ENCODE results near the gene FGF12. TPM values are rescaled to one million over a fixed set of nuclear protein-coding genes. Genes with fewer than 3 reads are reported as not detected.

Gene FGF12
- total and polyA plus RNA-seq, 7 donors, result 0.25 to 0.87 (median 0.71) TPM

GRCh38 chr3:192621909-192622308, 105.4 kb downstream of the FGF12 start:
- DNase-seq (no peak), ATAC-seq (no peak)
- WGBS, 3 donors, result 82 to 91% (median 89%) methylated on average over 3 of the region's 3 CpGs
- H3K4me1 ChIP-seq, result no peaks in the 10 kb centered on the region
- H3K36me3 ChIP-seq (ENCODE audit: insufficient read depth in 1 of 2, low read depth in 1 of 2), result no peaks in the 10 kb centered on the region
- H3K27ac ChIP-seq, result no peak overlapping the region
- H3K4me3 ChIP-seq, result no peak overlapping the region
- H3K9me3 ChIP-seq, result no peaks in the 10 kb centered on the region
- intact Hi-C loops (cut with DNase I), result no loop called here
- no peaks in the 10 kb centered on the region for H3K27me3 ChIP-seq (ENCODE audit: insufficient read depth in 3 of 3, low read length in 2 of 3)
- TF ChIP-seq, protein P1, sequence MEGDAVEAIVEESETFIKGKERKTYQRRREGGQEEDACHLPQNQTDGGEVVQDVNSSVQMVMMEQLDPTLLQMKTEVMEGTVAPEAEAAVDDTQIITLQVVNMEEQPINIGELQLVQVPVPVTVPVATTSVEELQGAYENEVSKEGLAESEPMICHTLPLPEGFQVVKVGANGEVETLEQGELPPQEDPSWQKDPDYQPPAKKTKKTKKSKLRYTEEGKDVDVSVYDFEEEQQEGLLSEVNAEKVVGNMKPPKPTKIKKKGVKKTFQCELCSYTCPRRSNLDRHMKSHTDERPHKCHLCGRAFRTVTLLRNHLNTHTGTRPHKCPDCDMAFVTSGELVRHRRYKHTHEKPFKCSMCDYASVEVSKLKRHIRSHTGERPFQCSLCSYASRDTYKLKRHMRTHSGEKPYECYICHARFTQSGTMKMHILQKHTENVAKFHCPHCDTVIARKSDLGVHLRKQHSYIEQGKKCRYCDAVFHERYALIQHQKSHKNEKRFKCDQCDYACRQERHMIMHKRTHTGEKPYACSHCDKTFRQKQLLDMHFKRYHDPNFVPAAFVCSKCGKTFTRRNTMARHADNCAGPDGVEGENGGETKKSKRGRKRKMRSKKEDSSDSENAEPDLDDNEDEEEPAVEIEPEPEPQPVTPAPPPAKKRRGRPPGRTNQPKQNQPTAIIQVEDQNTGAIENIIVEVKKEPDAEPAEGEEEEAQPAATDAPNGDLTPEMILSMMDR (IDR thresholded peaks at IDR 0.05), result no peak

DNA sequence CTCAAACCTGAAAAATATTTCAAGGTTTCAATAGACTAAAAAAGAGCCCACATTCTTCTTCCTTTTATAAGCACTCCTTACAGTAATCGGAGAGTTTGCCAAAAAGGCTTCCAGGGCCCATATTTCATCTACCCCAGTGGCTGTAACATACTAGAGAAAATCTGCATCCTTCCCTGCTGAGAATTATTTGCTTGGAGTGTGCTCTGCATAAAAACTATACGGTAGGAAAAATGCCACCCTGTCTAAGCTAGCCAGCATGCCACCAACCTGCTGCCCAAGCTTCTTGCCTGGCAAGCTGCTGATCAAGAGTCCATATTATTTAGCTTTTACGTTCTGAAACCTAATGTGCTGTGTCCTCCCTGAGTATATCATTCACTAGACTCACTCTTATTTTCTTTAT, 107.1 kb downstream of the FGF12 start:
- DNase-seq, result no peak
- ATAC-seq, result no peak
- WGBS, 3 donors, result 66 to 72% (median 70%) methylated on average over 3 of the region's 3 CpGs
- Histone ChIP-seq H3K36me3 (ENCODE audit: insufficient read depth in 1 of 2, low read depth in 1 of 2) (no peaks in the 10 kb centered on the region), H3K27me3 (ENCODE audit: insufficient read depth in 3 of 3, low read length in 2 of 3) (no peaks in the 10 kb centered on the region), H3K4me1 (no peaks in the 10 kb centered on the region), H3K4me3 (no peak overlapping the region), H3K9me3 (no peaks in the 10 kb centered on the region), H3K27ac (no peak overlapping the region)
- TF ChIP-seq, protein P1 (IDR thresholded peaks at IDR 0.05), result no peak
- intact Hi-C loops (cut with DNase I), result no loop called here

DNA sequence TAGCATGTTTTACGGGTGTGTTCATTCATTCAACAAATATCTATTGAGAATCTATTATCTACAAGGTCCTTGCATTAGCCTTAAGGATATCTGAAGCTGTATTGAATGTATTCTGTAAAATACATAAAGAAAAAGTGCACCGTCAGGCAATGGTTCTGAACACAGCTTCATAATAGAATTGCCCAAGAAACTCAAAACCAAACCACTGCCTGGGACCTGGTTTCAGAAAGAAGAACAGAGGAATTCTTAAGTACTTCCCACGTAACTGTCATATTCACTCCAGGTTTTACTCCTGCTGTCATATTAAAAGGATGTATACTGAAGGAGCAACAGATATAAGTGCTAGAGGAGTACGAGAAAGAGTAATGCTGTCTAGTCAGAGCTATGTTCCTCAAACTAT, 115.9 kb downstream of the FGF12 start:
- H3K4me3 ChIP-seq, result no peak overlapping the region
- H3K27ac ChIP-seq, result no peak overlapping the region
- no peaks in the 10 kb centered on the region for H3K4me1 ChIP-seq
- WGBS, 3 donors, result 86 to 91% (median 89%) methylated on average over 4 of the region's 4 CpGs
- no peak for DNase-seq
- H3K9me3 ChIP-seq, result no peaks in the 10 kb centered on the region
- intact Hi-C loops (cut with DNase I), result no loop called here
- no peaks in the 10 kb centered on the region for H3K27me3 ChIP-seq (ENCODE audit: insufficient read depth in 3 of 3, low read length in 2 of 3)
- ATAC-seq, result no peak
- no peaks in the 10 kb centered on the region for H3K36me3 ChIP-seq (ENCODE audit: insufficient read depth in 1 of 2, low read depth in 1 of 2)
- TF ChIP-seq, protein P1 (IDR thresholded peaks at IDR 0.05), result no peak

DNA sequence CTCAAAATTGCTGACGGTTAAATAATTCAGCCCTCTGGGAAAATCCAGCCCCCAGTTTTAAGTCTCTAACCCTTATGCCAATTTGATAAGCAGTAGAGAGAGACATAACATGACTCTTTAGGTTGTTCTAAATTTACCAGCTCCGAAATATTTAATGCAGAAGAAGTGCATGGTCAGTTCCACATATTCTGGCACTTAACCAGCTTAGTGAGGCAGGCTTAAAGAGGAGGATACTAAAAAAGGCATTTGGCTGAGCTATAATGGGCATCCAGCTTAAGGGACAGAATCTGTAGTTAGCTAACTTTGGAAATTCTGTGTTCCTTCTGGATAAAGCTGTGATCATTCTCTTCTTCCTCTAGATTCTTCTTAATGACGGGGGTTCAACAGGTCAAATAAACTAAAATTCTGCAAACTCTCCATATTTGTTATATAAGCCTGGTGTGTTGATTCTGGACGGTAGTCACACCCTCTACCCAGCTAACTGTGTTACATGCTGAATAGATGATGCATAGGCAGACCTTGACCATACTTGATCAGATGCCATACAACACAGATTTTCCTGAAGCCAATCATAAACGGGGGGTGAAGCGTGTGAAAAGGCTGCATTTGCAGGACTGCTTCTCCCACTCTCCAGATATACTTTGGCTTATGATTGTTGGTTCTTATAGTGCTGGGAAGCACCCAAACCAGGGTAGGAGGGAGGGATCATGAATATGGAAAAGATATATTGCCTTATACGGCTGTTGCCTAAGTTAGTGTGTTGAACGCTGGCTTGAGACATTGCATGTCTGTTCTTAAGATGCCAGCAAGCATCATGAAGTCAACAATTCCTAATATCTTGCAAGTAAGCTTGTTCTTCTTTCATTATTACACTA, 118.4 kb downstream of the FGF12 start:
- intact Hi-C loops (cut with DNase I), result no loop called here
- Histone ChIP-seq H3K27me3 (ENCODE audit: insufficient read depth in 3 of 3, low read length in 2 of 3) (no peaks in the 10 kb centered on the region), H3K27ac (no peak overlapping the region), H3K4me1 (no peaks in the 10 kb centered on the region), H3K9me3 (no peaks in the 10 kb centered on the region), H3K4me3 (no peak overlapping the region), H3K36me3 (ENCODE audit: insufficient read depth in 1 of 2, low read depth in 1 of 2) (no peaks in the 10 kb centered on the region)
- TF ChIP-seq, protein P1 (IDR thresholded peaks at IDR 0.05), result no peak
- ATAC-seq, result no peak
- DNase-seq, result no peak
- WGBS, 3 donors, result 70 to 78% (median 75%) methylated on average over 8 of the region's 8 CpGs

Data from psoas muscle (tissue), 8 donors.